BLaER1 treated with 17β-estradiol and CSF1 and Interleukin-3, amounts not matched to agents 10 nM and 100 nM (cell line): Measurements from ENCODE around the gene GJC3.
"Not testable (repeated sequence)": the region's sequence is repeated elsewhere in the genome, so short reads cannot be mapped to it uniquely, and the experiment has no call there.

ENCODE experiments used
- H3K27ac ChIP-seq, 11 experiments: shearing (Covaris generic); formaldehyde crosslinking; 2 replicates each; pipeline ENCODE4 v1.8.1; 2022
- H3K27me3 ChIP-seq, 11 experiments: shearing (Covaris generic); formaldehyde crosslinking; 2 replicates each; pipeline ENCODE4 v1.8.1; 2022
- H3K36me3 ChIP-seq, 11 experiments: shearing (Covaris generic); formaldehyde crosslinking; 2 replicates each; pipeline ENCODE4 v1.8.1; 2022
- H3K4me1 ChIP-seq, 10 experiments: shearing (Covaris generic); formaldehyde crosslinking; 2 replicates each; pipeline ENCODE4 v1.8.1; 2022
- H3K4me2 ChIP-seq, 11 experiments: shearing (Covaris generic); formaldehyde crosslinking; 2 replicates each; pipeline ENCODE4 v1.8.1; 2022
- H3K4me3 ChIP-seq, 10 experiments: shearing (Covaris generic); formaldehyde crosslinking; 2 replicates each; pipeline ENCODE4 v1.8.1; 2022
- H3K9ac ChIP-seq, 11 experiments: shearing (Covaris generic); formaldehyde crosslinking; 2 replicates each; pipeline ENCODE4 v1.8.1; 2022
- H3K9me3 ChIP-seq, 11 experiments: shearing (Covaris generic); formaldehyde crosslinking; replicated peaks in 1 of 11; 2 replicates each; pipeline ENCODE4 v1.8.1; 2022
- H4K20me1 ChIP-seq, 11 experiments: shearing (Covaris generic); formaldehyde crosslinking; 2 replicates each; pipeline ENCODE4 v1.8.1; 2022
- Cebpa-rat ChIP-seq, 11 experiments: shearing (Covaris generic); IDR thresholded peaks; 2 replicates each; pipeline ENCODE4 v1.8.1; 2022

GJC3 gene

DNA sequence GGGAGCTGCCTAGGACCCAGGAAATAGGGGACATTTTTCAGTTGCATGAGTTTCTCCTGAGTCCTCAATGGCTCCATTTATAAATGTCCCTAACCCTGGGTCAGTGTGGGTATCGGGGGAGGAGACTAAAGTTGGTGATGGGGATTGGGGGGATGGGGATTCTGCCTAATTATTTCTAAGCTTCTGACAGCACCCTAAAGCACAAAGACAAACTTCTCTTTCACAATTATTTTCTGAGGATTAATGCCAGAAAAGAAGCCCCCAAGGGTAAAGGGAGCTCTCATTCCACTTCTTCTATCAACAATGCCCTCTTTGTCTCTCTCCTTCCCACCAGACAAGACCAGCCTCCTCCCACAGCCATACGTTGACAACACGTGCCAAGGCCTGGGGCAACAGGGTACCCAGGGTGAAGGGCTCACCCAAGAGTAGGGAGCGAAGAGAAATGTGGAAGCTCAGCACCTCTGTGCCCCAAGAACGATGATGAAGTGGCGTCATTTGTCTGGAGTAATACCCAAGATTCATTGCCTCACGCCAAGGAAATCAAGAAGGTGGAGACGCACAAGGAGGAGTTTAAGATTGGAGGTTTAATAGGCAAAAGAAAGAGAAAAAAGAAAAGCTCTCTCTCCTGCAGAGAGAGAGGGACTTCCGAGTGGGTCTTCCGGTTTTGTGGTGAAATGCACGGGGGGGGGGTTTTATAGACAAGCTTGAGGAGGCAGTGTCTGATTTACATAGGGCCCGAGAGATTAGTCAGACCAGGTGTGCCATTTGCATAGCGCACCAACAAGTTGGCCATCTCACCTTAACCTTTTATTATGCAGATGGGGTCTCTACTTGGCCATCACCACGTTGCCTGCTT is 14.4 kb upstream of the GJC3 start:
- Histone ChIP-seq H3K4me2 (peak overlapping the region in 9 of 11 experiments; percentile 10 to 56 (median 47); a peak in 16 of 22 replicates), H3K4me3 (no peak overlapping the region), H3K27me3 (no peaks in the 10 kb centered on the region), H3K9ac (no peak overlapping the region), H3K36me3 (no peaks in the 10 kb centered on the region), H3K9me3 (peaks cover 1 to 13% (median 5%) of the 10 kb centered on the region in 11 experiments; a peak in 14 of 22 replicates), H3K27ac (no peak overlapping the region), H3K4me1 (peaks cover 0 to 13% (median 10%) of the 10 kb centered on the region in 10 experiments; a peak in 13 of 20 replicates), H4K20me1 (no peaks in the 10 kb centered on the region)
- no peak for TF ChIP-seq Cebpa-rat (IDR thresholded peaks at IDR 0.05)

DNA sequence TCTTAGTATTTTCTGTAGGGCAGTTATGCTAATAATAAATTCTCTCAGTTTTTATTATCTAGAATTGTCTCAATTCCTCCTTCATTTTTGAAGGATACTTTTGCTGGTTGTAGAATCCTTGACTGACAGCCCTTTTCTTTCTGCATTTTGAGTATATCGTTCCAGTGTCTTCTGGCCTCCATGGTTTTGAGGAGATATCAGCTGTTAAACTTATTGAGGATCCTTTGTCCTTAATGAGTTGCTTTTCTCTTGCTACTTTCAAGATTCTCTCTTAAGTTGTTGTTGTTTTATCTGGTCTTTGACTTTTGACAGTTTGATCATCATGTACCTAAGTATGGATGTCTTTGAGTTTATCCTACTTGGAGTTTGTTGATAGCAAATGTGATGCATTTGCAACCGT is 8.9 kb upstream of the GJC3 start:
- H3K27ac ChIP-seq, result no peak overlapping the region
- no peaks in the 10 kb centered on the region for H3K36me3 ChIP-seq
- H3K9ac ChIP-seq, result no peak overlapping the region
- no peak overlapping the region for H3K4me3 ChIP-seq
- no peaks in the 10 kb centered on the region for H4K20me1 ChIP-seq
- H3K4me2 ChIP-seq, result no peak overlapping the region
- TF ChIP-seq Cebpa-rat (IDR thresholded peaks at IDR 0.05), result no peak
- H3K4me1 ChIP-seq, result no peaks in the 10 kb centered on the region; a peak in 1 of 20 replicates
- H3K27me3 ChIP-seq, result no peaks in the 10 kb centered on the region
- H3K9me3 ChIP-seq, result peaks cover 10 to 22% (median 15%) of the 10 kb centered on the region in 11 experiments; a peak in 19 of 22 replicates

DNA sequence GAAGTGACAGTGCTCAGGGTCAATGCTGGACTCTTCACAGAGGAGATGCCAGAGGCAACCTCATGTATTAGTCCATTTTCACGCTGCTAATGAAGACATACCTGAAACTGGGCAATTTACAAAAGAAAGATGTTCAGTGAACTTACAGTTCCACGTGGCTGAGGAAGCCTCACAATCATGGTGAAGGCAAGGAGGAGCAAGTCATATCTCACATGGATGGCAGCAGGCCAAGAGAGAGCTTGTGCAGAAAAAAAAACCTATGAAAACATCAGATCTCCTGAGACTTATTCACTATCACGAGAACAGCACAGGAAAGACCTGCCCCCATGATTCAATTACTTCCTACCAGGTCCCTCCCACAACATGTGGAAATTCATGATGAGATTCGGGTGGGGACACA is 5.6 kb upstream of the GJC3 start:
- H3K9ac ChIP-seq, H3K27me3 ChIP-seq, H3K4me1 ChIP-seq, H3K27ac ChIP-seq, H3K36me3 ChIP-seq, H4K20me1 ChIP-seq, H3K4me3 ChIP-seq: not testable (repeated sequence)
- H3K9me3 ChIP-seq, result peaks cover 10 to 18% (median 13%) of the 10 kb centered on the region in 11 experiments; a peak in 19 of 22 replicates
- 0 out of 22 replicates have a peak overlapping the region, but pooled peaks of 1 of the 11 experiments have one; percentile 3 for H3K4me2 ChIP-seq

DNA sequence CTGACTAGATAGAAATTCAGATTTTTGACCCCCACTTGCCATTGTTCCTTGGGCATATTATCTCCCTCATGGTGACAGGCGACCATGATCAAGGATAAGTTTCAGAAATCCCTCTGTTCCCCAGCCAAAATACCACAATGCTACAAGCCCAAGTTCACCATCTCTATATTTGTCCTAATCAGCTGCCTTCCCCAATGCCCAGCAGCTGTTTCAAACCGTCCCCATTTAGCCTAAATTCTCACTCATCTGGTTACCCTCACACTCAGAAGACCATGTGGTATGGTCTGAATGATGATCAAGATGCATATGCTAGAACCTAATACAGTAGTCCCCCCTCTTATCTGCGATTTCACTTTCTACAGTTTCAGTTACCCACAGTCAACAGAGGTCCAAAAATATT is 956 bp upstream of the GJC3 start:
- H3K36me3 ChIP-seq, result no peaks in the 10 kb centered on the region
- no peak for TF ChIP-seq Cebpa-rat (IDR thresholded peaks at IDR 0.05)
- H3K9ac ChIP-seq, result no peak overlapping the region
- no peak overlapping the region for H3K27ac ChIP-seq
- H3K4me3 ChIP-seq, result no peak overlapping the region
- H3K4me2 ChIP-seq, result peak overlapping the region in 1 of 11 experiments; percentile 81; a peak in 1 of 22 replicates
- H3K4me1 ChIP-seq, result peaks cover 10 to 25% (median 17%) of the 10 kb centered on the region in 10 experiments; a peak in 18 of 20 replicates
- no peaks in the 10 kb centered on the region for H4K20me1 ChIP-seq
- H3K9me3 ChIP-seq, result no peaks in the 10 kb centered on the region
- peaks cover 0 to 23% (median 16%) of the 10 kb centered on the region in 11 experiments; a peak in 13 of 22 replicates for H3K27me3 ChIP-seq

DNA sequence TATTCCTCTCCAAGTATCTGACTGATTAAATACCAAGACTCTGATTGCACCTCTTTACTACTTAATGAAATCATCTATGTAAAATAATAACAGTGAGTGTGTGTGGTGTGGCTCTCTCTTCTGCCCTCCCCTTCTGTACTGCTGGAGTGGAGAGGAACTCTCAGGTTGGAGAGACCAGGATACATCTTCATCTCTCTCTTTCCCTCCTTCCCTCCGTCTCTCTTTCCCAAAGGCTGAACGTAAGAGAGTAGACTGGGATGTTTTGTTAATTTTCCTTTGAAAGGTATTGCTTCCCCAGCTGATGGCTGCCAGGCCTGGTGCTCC is 272 bp upstream of the GJC3 start:
- no peaks in the 10 kb centered on the region for H3K36me3 ChIP-seq
- H3K9me3 ChIP-seq, result no peaks in the 10 kb centered on the region
- peaks cover 10 to 29% (median 17%) of the 10 kb centered on the region in 10 experiments; a peak in 18 of 20 replicates for H3K4me1 ChIP-seq
- H3K9ac ChIP-seq, result peak overlapping the region in 6 of 11 experiments; percentile 28 to 56 (median 46); a peak in 5 of 22 replicates
- H3K27me3 ChIP-seq, result peaks cover 0 to 23% (median 16%) of the 10 kb centered on the region in 11 experiments; a peak in 13 of 22 replicates
- H3K27ac ChIP-seq, result no peak overlapping the region
- TF ChIP-seq Cebpa-rat (IDR thresholded peaks at IDR 0.05), result no peak
- no peak overlapping the region; a peak in 2 of 20 replicates for H3K4me3 ChIP-seq
- peak overlapping the region; percentile 73 to 90 (median 78) for H3K4me2 ChIP-seq
- H4K20me1 ChIP-seq, result no peaks in the 10 kb centered on the region

DNA sequence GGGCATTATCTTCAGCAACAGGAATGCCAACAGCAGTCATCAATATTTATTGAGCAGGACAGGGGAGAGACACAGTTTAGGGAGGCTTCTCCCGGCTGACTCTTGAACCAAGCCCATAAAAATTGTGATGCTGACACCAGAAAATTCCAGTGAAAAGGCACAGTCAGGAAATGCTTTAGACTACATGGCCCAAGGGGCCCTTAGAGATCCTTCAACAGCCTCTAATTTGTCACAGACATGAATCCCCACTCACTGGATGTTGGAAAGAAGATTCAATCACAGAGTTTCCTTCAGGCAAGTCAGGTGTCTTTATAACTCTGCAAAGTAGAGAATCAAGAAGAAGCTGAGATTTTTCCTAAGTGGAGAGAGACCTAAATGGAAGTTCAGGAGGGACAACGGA is 1.2 kb downstream of the GJC3 start:
- Histone ChIP-seq H3K4me2 (no peak overlapping the region), H3K9ac (no peak overlapping the region), H3K27ac (no peak overlapping the region), H3K27me3 (peaks cover 0 to 23% (median 16%) of the 10 kb centered on the region in 11 experiments; a peak in 13 of 22 replicates), H4K20me1 (no peaks in the 10 kb centered on the region), H3K36me3 (no peaks in the 10 kb centered on the region), H3K4me3 (no peak overlapping the region), H3K4me1 (peaks cover 10 to 29% (median 17%) of the 10 kb centered on the region in 10 experiments; a peak in 18 of 20 replicates), H3K9me3 (no peaks in the 10 kb centered on the region)
- TF ChIP-seq Cebpa-rat (IDR thresholded peaks at IDR 0.05), result no peak

DNA sequence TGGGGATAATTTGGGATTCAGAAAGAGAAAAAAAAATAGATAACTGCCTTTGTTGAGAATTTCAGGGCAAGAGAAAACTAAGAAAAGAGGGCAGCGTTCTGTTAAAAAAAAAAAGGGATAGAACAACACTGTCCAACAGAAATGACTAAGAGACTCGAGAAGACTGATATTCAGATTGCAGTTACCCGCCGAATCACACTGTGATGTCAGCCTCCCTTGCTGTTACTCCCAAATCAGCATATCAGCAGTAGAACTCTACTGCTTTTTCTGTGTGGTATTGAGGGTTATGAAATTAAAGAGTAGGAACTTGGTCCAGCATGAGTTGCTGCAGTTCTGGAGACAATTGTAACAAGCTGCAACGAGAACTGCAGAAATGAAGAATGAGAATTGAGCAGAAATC is 1.9 kb downstream of the GJC3 start:
- Histone ChIP-seq H3K36me3 (no peaks in the 10 kb centered on the region), H3K9ac (no peak overlapping the region), H3K4me3 (no peak overlapping the region), H3K27me3 (peaks cover 0 to 23% (median 16%) of the 10 kb centered on the region in 11 experiments; a peak in 13 of 22 replicates), H3K4me1 (peaks cover 10 to 29% (median 17%) of the 10 kb centered on the region in 10 experiments; a peak in 18 of 20 replicates), H3K4me2 (no peak overlapping the region), H3K27ac (no peak overlapping the region), H3K9me3 (no peaks in the 10 kb centered on the region), H4K20me1 (no peaks in the 10 kb centered on the region)
- no peak for TF ChIP-seq Cebpa-rat (IDR thresholded peaks at IDR 0.05)

DNA sequence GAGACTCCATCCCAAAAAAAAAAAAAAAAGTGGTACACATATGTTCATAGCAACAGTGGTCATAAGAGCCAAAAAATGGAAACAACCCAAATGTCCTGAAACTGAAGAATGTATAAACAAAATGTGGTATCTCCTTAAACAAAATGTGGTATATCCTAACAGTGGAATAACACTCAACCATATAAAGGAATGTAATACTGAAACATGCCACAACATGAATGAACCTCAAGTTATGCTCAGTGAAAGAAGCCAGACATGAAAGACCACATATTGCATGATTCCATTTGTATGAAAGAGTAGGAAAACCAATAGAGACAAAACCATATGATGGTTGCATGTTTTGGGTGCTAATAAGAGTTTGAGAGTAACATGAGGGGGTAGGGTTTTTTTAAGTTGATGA is 3.1 kb downstream of the GJC3 start:
- Histone ChIP-seq H3K4me2 (peak overlapping the region in 5 of 11 experiments; percentile 8 to 68 (median 36); a peak in 6 of 22 replicates), H3K4me3 (no peak overlapping the region), H3K27ac (peak overlapping the region in 2 of 11 experiments; percentile 42 to 45; a peak in 4 of 22 replicates), H4K20me1 (no peaks in the 10 kb centered on the region), H3K4me1 (peaks cover 10 to 29% (median 17%) of the 10 kb centered on the region in 10 experiments; a peak in 18 of 20 replicates), H3K27me3 (peaks cover 0 to 23% (median 16%) of the 10 kb centered on the region in 11 experiments; a peak in 13 of 22 replicates), H3K9me3 (peaks cover 0 to 6% (median 4%) of the 10 kb centered on the region in 11 experiments; a peak in 7 of 22 replicates), H3K36me3 (peaks cover 0 to 7% (median 5%) of the 10 kb centered on the region in 11 experiments; a peak in 11 of 22 replicates), H3K9ac (no peak overlapping the region)
- no peak for TF ChIP-seq Cebpa-rat (IDR thresholded peaks at IDR 0.05)

DNA sequence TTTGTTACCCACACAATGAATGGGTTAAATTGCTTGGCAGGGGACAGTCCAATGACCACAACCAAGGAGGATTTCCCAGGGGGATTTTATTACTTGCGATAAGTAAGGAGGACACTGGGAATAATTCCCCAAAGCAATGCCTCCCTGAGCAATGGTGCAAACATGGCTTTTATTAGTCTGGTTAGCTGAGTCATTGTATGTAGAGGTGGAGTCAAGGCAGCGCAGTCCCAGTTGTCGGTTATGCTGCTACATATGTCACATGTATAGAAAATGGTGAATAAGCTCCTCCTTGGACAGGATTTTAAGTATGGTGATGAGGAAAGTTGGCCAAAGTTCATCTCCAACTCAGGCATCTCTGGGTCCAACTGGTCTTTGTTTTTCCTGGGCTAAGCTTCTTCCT is 6.2 kb downstream of the GJC3 start:
- no peak for TF ChIP-seq Cebpa-rat (IDR thresholded peaks at IDR 0.05)
- Histone ChIP-seq H3K4me1 (peaks cover 8 to 28% (median 13%) of the 10 kb centered on the region in 10 experiments), H3K27ac (no peak overlapping the region), H3K9me3 (peaks cover 0 to 20% (median 12%) of the 10 kb centered on the region in 11 experiments; a peak in 10 of 22 replicates), H3K4me2 (no peak overlapping the region), H3K4me3 (no peak overlapping the region), H3K9ac (no peak overlapping the region), H4K20me1 (peaks cover 0 to 9% (median 6%) of the 10 kb centered on the region in 11 experiments; a peak in 12 of 22 replicates), H3K27me3 (peaks cover 0 to 11% (median 6%) of the 10 kb centered on the region in 11 experiments; a peak in 11 of 22 replicates), H3K36me3 (peaks cover 0 to 13% (median 9%) of the 10 kb centered on the region in 11 experiments; a peak in 11 of 22 replicates)
